ENCODE measurements around the gene GTPBP2. TPM values are rescaled to one million over a fixed set of nuclear protein-coding genes. Genes with fewer than 3 reads are reported as not detected.

The GTPBP2 gene
- total RNA-seq, 1 donor = 50.1 TPM

DNA sequence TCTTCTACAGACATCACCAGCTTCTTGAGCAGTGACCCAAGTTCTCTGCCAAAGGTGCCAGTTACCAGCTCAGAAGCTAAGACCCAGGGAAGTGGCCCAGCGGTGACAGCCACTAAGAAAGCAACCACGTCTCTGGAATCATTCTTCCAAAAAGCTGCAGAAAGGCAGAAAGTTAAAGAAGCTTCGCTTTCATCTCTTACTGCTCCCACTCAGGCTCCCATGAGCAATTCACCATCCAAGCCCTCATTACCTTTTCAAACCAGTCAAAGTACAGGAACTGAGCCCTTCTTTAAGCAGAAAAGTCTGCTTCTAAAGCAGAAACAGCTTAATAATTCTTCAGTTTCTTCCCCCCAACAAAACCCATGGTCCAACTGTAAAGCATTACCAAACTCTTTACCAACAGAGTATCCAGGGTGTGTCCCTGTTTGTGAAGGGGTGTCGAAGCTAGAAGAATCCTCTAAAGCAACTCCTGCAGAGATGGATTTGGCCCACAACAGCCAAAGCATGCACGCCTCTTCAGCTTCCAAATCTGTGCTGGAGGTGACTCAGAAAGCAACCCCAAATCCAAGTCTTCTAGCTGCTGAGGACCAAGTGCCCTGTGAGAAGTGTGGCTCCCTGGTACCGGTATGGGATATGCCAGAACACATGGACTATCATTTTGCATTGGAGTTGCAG lies 15.2 kb downstream of the GTPBP2 start:
- no peak for DNase-seq (ENCODE audit: low read depth)
- TF ChIP-seq, protein P1, sequence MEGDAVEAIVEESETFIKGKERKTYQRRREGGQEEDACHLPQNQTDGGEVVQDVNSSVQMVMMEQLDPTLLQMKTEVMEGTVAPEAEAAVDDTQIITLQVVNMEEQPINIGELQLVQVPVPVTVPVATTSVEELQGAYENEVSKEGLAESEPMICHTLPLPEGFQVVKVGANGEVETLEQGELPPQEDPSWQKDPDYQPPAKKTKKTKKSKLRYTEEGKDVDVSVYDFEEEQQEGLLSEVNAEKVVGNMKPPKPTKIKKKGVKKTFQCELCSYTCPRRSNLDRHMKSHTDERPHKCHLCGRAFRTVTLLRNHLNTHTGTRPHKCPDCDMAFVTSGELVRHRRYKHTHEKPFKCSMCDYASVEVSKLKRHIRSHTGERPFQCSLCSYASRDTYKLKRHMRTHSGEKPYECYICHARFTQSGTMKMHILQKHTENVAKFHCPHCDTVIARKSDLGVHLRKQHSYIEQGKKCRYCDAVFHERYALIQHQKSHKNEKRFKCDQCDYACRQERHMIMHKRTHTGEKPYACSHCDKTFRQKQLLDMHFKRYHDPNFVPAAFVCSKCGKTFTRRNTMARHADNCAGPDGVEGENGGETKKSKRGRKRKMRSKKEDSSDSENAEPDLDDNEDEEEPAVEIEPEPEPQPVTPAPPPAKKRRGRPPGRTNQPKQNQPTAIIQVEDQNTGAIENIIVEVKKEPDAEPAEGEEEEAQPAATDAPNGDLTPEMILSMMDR (IDR thresholded peaks at IDR 0.05; ENCODE audit: insufficient read depth, low read depth, low read length) = no peak
- H3K4me3 ChIP-seq (ENCODE audit: low read depth, low read length) = no peak overlapping the region

DNA sequence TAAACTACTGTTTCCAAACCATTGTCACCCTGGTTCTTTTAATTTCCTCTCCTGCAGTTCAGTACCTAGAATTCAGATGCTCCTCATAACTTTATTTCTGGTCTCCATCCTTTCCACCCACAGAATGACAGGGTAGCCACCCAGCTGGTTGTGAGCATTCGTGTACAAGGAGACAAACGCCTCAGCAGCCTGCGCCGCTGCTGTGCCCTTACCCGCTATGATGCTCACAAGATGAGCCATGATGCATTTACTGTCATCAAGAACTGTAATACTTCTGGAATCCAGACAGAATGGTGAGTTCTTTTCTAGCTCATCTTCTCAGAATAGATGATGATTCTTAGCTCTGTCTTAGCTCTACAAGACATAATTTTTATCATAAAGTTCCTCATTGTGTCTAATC lies 18.6 kb downstream of the GTPBP2 start:
- no peak overlapping the region for H3K4me3 ChIP-seq (ENCODE audit: low read depth, low read length)
- TF ChIP-seq, protein P1 (IDR thresholded peaks at IDR 0.05; ENCODE audit: insufficient read depth, low read depth, low read length) = no peak
- DNase-seq (ENCODE audit: low read depth) = no peak

DNA sequence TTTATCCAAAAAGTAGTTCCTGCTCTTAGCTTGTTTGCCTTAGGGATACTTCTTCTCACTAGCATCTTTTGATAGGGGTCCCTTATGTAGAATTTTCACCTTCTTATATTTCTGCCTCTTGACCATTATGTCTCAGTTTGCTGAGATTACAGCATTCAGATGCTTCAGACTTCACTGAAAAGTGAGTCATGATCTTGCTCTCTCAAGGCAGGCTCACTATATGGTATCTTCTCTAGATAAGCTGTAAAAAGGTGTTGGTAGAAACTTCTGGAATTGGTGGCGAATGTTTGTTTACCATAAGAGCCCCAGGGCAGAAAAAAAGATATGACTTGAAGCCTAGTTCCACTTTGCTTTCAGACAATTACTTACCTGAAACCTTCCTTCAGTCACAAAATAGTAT lies 19.7 kb downstream of the GTPBP2 start:
- DNase-seq (ENCODE audit: low read depth) = no peak
- H3K4me3 ChIP-seq (ENCODE audit: low read depth, low read length) = no peak overlapping the region

DNA sequence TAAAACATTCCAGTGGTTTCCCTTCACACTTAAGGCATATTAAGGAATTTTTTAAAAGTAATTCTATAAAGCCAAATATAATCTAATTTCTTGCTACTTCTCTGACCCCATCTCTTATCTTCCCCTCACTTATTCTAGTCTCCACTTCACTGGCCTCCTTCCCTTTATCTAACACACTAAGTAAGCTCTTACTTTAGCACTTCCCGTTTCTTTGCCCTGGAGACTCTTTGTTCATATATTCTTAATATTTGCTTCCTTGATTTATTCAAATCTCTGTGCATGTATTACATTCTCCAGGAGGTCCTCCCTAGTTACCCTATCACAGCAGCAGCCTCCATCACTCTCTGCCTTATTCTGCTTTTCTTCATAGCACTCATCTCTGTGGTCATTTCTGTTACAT lies 20.3 kb downstream of the GTPBP2 start:
- TF ChIP-seq, protein P1 (IDR thresholded peaks at IDR 0.05; ENCODE audit: insufficient read depth, low read depth, low read length) = no peak
- DNase-seq (ENCODE audit: low read depth) = no peak

More for the DNA sequence above, 19.7 kb downstream of the GTPBP2 start:
- TF ChIP-seq, protein P1 (IDR thresholded peaks at IDR 0.05; ENCODE audit: insufficient read depth, low read depth, low read length) = no peak

DNA sequence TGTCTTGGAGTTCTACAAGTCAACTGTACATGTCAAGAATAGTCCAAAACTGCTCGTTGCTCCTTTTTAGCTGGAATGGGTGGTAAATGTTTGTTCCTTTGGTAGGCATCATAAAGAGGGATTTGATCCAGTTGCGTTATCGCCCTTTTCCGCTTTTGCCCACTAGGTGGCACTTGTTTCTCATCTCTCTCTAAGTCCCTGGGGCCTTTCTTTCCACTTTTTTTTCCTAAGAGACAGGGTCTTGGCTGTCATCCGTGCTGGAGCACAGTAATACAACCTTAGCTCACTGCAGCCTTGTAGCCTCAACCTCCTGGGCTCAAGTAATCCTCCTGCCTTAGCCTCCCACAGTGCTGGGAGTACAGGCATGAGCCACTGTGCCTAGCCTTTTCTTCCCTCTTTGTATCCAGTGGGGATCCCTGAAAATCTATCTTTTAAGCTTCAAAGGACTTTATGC lies 20.7 kb downstream of the GTPBP2 start:
- DNase-seq (ENCODE audit: low read depth) = peak; percentile 85
- TF ChIP-seq, protein P1 (IDR thresholded peaks at IDR 0.05; ENCODE audit: insufficient read depth, low read depth, low read length) = peak; percentile 85
- no peak overlapping the region for H3K4me3 ChIP-seq (ENCODE audit: low read depth, low read length)

More for the DNA sequence above, 20.3 kb downstream of the GTPBP2 start:
- H3K4me3 ChIP-seq (ENCODE audit: low read depth, low read length) = no peak overlapping the region

DNA sequence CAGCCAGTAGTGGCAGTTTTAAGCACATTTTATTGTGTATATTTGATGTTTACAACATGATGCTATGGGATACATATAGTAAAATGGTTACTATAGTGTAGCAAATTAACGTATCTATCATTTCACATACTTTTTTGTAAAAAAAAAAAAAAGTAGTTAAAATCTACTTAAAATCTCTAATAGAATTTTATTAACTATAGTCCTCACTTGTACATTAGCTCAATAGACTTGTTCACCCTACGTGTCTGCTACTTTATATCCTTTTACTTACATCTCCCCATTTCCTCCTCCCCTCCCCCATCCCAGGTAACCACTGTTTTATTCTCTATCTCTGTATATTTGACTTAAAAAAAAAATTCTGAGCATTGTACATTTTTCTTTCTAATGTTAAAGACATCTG lies 23.0 kb downstream of the GTPBP2 start:
- no peak for DNase-seq (ENCODE audit: low read depth)
- TF ChIP-seq, protein P1 (IDR thresholded peaks at IDR 0.05; ENCODE audit: insufficient read depth, low read depth, low read length) = no peak
- H3K4me3 ChIP-seq (ENCODE audit: low read depth, low read length) = no peak overlapping the region

DNA sequence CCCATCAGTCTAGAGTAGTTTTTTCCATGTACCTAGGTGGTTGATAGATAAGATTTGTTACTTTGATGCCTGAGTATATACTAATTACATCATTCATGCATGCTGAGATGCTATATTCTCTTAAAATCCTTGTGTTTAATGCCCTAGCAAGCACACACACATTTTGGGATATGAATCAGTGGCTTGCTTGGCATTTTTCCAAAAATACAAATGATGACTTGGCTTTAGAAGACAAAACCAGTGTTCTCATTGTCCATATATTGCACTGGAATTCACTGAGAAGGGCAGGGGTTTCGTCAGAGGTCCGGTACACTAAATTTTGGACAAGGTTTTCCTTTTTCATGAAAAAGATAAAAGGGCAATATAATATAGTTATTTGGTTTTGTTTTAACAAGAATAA lies 24.9 kb downstream of the GTPBP2 start:
- H3K4me3 ChIP-seq (ENCODE audit: low read depth, low read length) = no peak overlapping the region
- DNase-seq (ENCODE audit: low read depth) = peak; percentile 20
- TF ChIP-seq, protein P1 (IDR thresholded peaks at IDR 0.05; ENCODE audit: insufficient read depth, low read depth, low read length) = no peak
